ENCODE data around the gene NAT14.

Gene NAT14

GRCh38 chr19:55453511-55454260 lies 31.3 kb upstream of the NAT14 start:
- no peak for DNase-seq

GRCh38 chr19:55454787-55455243 lies 30.2 kb upstream of the NAT14 start:
- peak; percentile 19 for DNase-seq

DNA sequence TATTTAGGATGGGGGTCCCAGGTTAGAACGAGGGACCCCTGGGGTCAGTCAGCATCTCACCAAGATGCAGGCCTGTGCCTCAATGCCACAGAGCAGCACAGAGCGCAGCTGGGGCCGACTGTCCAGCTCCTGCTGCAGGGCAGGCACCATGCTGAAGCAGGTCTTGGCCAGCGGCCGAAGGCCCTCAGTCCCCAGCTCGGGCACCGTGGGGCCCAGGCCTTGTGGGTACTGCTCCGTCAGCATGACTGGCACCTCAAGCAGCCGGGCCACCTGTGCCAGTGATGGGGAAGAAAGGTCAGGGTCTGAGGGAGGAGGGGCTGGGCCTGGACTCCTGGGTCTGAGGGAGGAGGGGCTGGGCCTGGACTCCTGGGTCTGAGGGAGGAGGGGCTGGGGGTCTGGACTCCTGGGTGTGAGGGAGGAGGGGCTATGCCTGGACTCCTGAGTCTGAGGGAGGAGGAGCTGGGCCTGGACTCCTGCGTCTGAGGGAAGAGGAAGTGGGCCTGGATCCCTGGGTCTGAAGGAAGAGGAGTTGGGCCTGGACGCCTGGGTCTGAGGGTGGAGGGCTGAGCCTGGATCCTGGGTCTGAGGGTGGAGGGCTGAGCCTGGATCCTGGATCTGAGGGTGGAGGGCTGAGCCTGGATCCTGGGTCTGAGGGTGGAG lies 29.3 kb upstream of the NAT14 start:
- no peak for DNase-seq

- DNase-seq: no peak
Observed at GRCh38 chr19:55456347-55456746, 28.6 kb upstream of the NAT14 start.

DNA sequence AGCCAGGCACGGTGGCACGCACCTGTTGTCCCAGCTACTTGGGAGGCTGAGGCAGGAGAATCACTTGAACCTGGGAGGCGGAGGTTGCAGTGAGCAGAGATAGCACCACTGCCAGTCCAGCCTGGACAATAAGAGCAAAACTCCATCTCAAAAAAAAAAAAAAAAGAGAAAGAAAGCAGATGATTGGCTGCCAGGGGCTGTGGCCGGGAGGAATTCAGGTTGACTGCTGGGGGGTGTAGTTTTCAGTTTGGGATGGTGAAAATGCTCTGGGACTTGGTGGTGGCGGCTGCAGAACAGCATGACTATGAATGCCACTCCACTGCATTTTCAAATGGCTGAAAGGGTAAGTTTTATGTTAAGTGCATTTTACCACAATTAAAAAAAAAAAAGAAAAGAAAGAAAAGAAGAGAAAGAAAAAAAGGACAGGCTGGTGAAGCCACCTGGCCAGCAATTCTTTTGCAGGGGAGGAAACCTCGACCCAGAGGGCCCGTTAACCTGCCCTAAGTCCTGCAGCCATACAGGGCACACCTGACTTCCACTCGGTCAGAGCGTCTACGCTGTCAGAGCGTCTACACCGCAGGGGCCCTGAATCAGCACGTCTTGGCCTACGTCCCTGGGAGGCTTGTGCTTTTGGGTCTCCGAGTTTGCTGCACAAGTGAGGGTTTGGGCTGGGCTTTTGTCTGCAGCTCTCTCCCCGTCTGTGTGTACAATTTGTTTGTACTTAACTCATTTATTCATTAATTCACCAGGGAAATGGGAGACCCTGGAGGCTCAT lies 27.1 kb upstream of the NAT14 start:
- DNase-seq: no peak

GRCh38 chr19:55459551-55459949 lies 25.4 kb upstream of the NAT14 start:
- no peak for DNase-seq

DNA sequence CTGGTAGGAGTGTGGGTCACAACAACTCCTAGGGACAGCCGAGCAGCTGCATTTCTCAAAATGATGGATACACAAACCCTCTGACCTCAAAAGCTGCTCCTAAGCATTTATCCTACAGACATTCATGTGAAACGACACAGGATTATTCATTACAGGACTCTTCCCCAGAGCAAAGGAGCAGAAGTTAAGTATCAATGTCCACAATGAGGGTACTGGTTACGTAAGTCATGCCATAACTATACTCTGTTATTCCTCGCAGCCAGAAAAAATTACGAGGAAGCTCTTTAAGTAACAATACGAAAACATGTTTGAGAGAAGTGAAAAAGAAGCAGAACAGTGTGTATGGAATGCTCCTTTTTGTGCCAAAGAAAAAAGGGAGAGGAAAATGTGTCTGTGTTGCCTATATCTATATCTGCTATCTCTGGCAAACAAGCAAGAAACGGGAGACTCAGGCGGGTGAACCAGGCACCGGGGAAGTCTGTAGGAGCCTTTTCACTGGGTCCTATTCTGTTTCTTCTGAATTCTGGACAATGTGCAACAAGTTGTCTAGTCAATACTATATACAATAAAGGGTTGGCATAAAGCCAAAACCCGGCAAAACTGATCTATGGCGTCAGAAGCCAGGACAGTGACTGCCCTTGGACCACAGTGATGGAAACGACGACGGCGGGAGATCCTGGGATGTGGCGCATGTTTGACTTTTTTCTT lies 24.9 kb upstream of the NAT14 start:
- DNase-seq: no peak

DNA sequence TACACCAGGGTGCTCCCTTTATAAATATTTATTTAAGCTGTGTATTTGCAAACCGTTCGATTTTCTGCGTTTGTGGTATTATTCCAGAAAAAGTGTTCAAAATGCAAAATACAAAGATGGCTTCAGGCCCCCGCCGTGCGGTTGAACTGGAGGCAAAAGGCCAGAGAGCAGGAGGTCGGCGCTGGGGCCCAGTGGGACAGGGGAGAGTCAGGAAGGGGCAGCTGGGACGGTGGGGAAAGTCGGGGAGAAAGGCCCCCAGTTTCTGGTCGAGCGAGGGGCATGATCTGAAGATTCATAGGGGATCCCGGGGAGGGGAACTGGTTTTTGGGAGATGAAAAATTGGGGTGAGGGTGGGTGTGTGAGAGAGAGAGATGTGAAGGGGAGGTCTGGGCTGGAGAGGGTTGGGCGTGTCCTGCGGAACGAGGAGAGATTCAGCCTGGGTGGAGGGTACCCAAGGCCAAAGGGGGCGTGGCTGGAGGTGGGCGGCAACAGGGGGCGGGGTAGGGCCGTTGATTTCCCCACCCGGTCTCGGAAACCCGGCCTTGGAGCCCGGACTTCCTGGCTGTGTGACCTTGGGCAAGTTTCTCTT lies 24.2 kb upstream of the NAT14 start:
- DNase-seq: peak; percentile 18

- DNase-seq: peak; percentile 99
Observed at GRCh38 chr19:55461259-55461973, 23.6 kb upstream of the NAT14 start, which contains the start of gene ISOC2. TSS of gene ISOC2 (minus strand) at chr19:55461642. CDS start at chr19:55456486, 5,156 bp downstream.

DNA sequence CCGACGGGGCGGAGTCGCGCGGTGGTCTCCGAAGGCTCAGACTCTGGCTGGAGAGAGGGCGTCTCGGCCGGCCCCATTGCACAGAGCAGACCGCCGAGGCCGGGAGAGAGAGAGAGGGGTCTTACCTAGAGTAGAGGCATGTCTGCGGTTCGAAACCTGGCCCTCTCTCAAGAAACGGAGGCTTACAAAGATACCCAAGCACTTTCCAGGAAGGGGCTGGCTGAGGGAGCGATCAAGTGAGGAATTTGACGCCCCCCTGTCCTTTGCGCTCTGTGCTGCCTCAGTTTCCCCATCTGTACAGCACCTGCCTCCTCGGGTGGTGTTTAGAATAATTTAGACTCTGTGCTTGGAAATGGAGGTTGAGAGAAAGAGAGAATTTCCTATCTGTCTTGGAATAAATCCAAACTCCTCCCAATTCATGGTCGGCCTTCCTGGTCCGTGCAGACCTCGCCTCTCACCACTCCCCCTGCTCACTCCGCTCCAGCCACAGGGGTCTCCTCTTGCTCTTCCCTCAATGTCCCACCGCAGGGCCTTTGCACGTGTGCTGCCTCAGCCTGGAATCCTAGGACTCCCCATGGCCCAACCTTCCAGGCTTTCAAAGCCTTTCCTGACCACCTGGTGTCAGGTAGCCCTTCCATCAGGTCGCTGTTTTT lies 22.9 kb upstream of the NAT14 start:
- no peak for DNase-seq

DNA sequence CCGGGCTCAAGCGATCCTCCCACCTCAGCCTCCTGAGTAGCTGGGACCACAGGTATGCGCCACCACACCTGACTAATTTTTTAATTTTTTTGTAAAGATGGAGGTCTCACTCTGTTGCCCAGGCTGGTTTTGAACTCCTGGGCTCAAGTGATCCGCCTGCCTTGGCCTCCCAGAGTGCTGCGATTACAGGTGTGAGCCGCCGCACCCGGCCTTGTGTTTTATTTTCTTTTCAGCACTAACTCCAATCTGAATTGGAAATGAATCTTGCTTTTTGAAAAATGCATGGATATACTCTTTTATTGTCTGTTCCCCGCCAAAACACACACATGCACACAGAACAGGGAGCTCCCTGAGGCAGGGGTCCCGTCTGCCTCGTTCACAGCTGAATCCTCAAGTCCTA lies 22.3 kb upstream of the NAT14 start:
- no peak for DNase-seq

GRCh38 chr19:55463583-55464031 lies 21.4 kb upstream of the NAT14 start:
- no peak for DNase-seq

- no peak for DNase-seq
Observed at GRCh38 chr19:55464039-55464661, 20.8 kb upstream of the NAT14 start.

DNA sequence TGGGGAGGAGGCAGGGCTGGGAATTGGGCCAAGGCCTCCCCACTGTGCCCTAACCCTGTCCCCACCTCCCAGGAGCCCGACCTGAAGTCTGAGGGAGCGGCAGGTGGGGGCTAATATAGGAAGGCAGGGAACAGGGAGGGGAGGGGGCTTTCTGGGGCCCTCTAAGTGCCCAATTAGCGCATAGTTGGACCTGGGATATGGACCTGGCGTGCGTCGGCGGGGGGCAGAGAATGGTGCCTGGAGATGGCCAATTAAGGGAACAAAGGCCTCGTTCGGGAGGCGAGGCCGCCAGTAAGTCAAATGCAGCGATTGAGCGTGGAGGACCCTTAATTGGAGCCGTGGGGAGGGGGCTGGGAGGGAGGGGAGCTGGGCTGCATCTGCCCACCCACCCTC lies 20.3 kb upstream of the NAT14 start, which contains the start of gene C19orf85:
Gene C19orf85 (minus strand): TSS at position 90 of the 393 bp plus-strand sequence. CDS start 197 bp downstream, outside the sequence.
- DNase-seq: no peak

GRCh38 chr19:55465460-55466240 lies 19.3 kb upstream of the NAT14 start:
- DNase-seq: no peak

DNA sequence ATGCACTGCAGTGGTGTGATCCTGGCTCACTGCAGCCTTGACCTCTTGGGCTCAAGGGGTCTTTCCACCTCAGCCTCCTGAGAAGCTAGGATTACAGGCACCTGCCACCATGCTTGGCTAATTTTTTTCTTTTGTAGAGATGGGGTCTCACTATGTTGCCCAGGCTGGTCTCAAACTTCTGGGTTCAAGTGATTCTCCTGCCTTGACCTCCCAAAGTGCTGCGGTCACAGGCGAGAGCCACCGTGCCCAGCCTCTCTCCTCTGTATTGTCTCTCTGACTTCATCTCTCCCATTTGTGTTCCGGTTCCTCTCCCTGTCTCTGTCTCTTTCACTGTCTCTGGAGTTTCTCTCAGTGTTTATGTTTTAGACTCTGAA lies 18.8 kb upstream of the NAT14 start:
- no peak for DNase-seq

- DNase-seq: no peak
Observed at GRCh38 chr19:55467236-55468053, 17.5 kb upstream of the NAT14 start.

GRCh38 chr19:55468054-55468393 lies 17.0 kb upstream of the NAT14 start:
- DNase-seq: no peak

DNA sequence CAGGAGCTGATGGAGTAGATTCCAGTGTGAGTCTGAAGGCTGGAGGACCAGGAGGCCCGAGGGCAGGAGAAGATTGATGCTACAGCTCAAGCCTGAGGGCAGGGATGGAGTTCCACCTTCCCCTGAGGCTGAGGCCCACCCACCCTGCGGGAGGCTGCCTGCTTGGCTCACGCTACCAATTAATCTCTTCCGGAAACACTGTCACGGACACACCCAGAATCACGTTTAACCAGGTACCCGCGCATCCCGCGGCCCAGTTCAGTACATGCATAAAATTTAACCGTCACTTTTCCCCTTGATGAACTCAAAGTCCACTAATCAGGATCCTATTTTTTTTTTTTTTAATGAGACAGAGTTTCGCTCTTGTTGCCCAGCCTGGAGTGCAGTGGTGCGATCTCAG lies 13.7 kb upstream of the NAT14 start:
- no peak for DNase-seq

Measured in NCI-H1105 treated with DMSO at 0.1 percent for 48 hours (cell line).